Lung (tissue), 12 donors: ENCODE results near the gene IGFBP2. TPM values are rescaled to one million over a fixed set of nuclear protein-coding genes. Genes with fewer than 3 reads are reported as not detected.

Experiments
- ATAC-seq: fragments of 200-7000 bp; cut with Tn5 transposase; one replicate; pipeline ENCODE4 v1.9.1; 2020; ENCODE audit warnings: moderate number of reproducible peaks; ENCODE audit not compliant: insufficient read depth, low FRiP score
- DNase-seq, 3 donors: peaks; one replicate each; pipeline ENCODE4 v3.0.0-alpha.2; 2013 to 2017
- H3K27ac ChIP-seq, 2 donors: one replicate each; pipeline ENCODE4 v1.5.1; 2013; ENCODE audit warnings: mild to moderate bottlenecking in 2 of 2, moderate library complexity in 2 of 2, control low read depth in 1 of 2, inconsistent platforms in 1 of 2, low read depth in 1 of 2, low read length in 1 of 2
- H3K27me3 ChIP-seq, 3 donors: one replicate each; pipeline ENCODE4 v1.5.1; 2013; ENCODE audit warnings: low read length in 2 of 3; ENCODE audit not compliant: control insufficient read depth in 3 of 3, insufficient read depth in 3 of 3
- H3K36me3 ChIP-seq, 4 donors: one replicate each; pipeline ENCODE4 v1.5.1; 2013; ENCODE audit warnings: low read length in 4 of 4, mild to moderate bottlenecking in 1 of 4, moderate library complexity in 1 of 4; ENCODE audit not compliant: control insufficient read depth in 4 of 4, insufficient read depth in 4 of 4
- H3K4me1 ChIP-seq, 5 donors: one replicate each; pipeline ENCODE4 v1.5.1; 2013; ENCODE audit warnings: low read length in 5 of 5, mild to moderate bottlenecking in 2 of 5, moderate library complexity in 1 of 5; ENCODE audit not compliant: control insufficient read depth in 5 of 5, insufficient read depth in 5 of 5
- H3K4me3 ChIP-seq: one replicate; pipeline ENCODE4 v1.5.1; 2013; ENCODE audit warnings: mild to moderate bottlenecking, control low read depth, moderate library complexity
- H3K9ac ChIP-seq, 2 donors: one replicate each; pipeline ENCODE4 v1.5.1; 2013; ENCODE audit warnings: low read length in 2 of 2, control low read depth in 1 of 2; ENCODE audit not compliant: insufficient read depth in 1 of 2
- H3K9me3 ChIP-seq, 4 donors: one replicate each; pipeline ENCODE4 v1.5.1; 2013; ENCODE audit warnings: low read length in 3 of 4, mild to moderate bottlenecking in 1 of 4, moderate library complexity in 1 of 4; ENCODE audit not compliant: control insufficient read depth in 4 of 4, insufficient read depth in 3 of 4
- CTCF ChIP-seq: IDR thresholded peaks from 2 replicates; pipeline ENCODE4 v1.5.1; 2012; ENCODE audit warnings: mild to moderate bottlenecking; ENCODE audit errors: control extremely low read depth, extremely low read depth
- WGBS, 2 donors: extraction: QIAGEN DNeasy Blood & Tissue Kit; methylation state at CpG; one replicate each; pipeline ENCODE4 v1.1.7; 2013; 5-methylcytosine and 5-hydroxymethylcytosine counted together
- polyA plus RNA-seq, 2 donors: library from polyadenylated mRNA; stranded (reverse); fragments of 200-250 nt; gene quantifications; one replicate each; pipeline ENCODE4 v1.2.1, GENCODE V29; 2013
- total RNA-seq, 2 donors: library from RNA; depleted of rRNA in 1 of 2; stranded (reverse); fragments of >200 nt in 1 of 2; gene quantifications; one replicate each; pipeline ENCODE4 v1.2.1, GENCODE V29; 2014 to 2021
- donor health status: control.
- donor health status: control.
- donor health status: Bipolar disorder and iron deficiency.
- donor health status: healthy.
- donor health status: DM: yes; HTN: yes; CAD: no.

Gene IGFBP2
- total and polyA plus RNA-seq, 4 donors = 50.5 to 104 (median 81.2) TPM

GRCh38 chr2:216659276-216659675 lies 26.1 kb downstream of the IGFBP2 start:
- Histone ChIP-seq H3K36me3 (no peaks in the 10 kb centered on the region), H3K4me3 (no peak overlapping the region), H3K27ac (no peak overlapping the region), H3K27me3 (no peaks in the 10 kb centered on the region), H3K9ac (no peak overlapping the region), H3K4me1 (peaks cover 0 to 4% (median 0%) of the 10 kb centered on the region in 5 donors), H3K9me3 (no peaks in the 10 kb centered on the region)
- ATAC-seq (no peak), DNase-seq (no peak)
- 82 to 92% methylated on average over 6 of the region's 6 CpGs for WGBS, 2 donors
- TF ChIP-seq CTCF = no peak

- TF ChIP-seq CTCF = no peak
- DNase-seq (no peak), ATAC-seq (no peak)
- Histone ChIP-seq H3K36me3 (no peaks in the 10 kb centered on the region), H3K9ac (no peak overlapping the region), H3K4me3 (no peak overlapping the region), H3K4me1 (peaks cover 0 to 9% (median 4%) of the 10 kb centered on the region in 5 donors), H3K9me3 (no peaks in the 10 kb centered on the region), H3K27ac (no peak overlapping the region), H3K27me3 (no peaks in the 10 kb centered on the region)
- WGBS, 2 donors = 93 to 97% methylated on average over 10 of the region's 10 CpGs
Observed at GRCh38 chr2:216660496-216660895, 27.3 kb downstream of the IGFBP2 start.

- ATAC-seq = no peak
- Histone ChIP-seq H3K9ac (no peak overlapping the region), H3K4me3 (no peak overlapping the region), H3K27me3 (no peaks in the 10 kb centered on the region), H3K36me3 (no peaks in the 10 kb centered on the region), H3K9me3 (no peaks in the 10 kb centered on the region), H3K4me1 (peaks cover 0 to 11% (median 4%) of the 10 kb centered on the region in 5 donors), H3K27ac (no peak overlapping the region)
- DNase-seq = no peak
- no peak for TF ChIP-seq CTCF
- WGBS, 2 donors = 97 to 99% methylated on average over 5 of the region's 5 CpGs
Observed at GRCh38 chr2:216661051-216661450, 27.8 kb downstream of the IGFBP2 start.
